Nephron progenitor cell (in vitro differentiated cells): ENCODE measurements around the gene ARPC2.

ENCODE experiments used
- DNase-seq: peaks from one replicate; pipeline ENCODE4 v3.0.0; 2021
- H3K27ac Mint-ChIP-seq: 2 replicates; pipeline ENCODE4 v1.8.0; 2021; ENCODE audit warnings: mild to moderate bottlenecking, moderate library complexity, mixed read lengths
- H3K27me3 Mint-ChIP-seq: 2 replicates; pipeline ENCODE4 v1.8.0; 2021; ENCODE audit warnings: mild to moderate bottlenecking, low read depth, mixed read lengths; ENCODE audit not compliant: poor library complexity
- H3K36me3 Mint-ChIP-seq: 2 replicates; pipeline ENCODE4 v1.8.0; 2021; ENCODE audit warnings: low read depth, mixed read lengths
- H3K4me1 Mint-ChIP-seq: 2 replicates; pipeline ENCODE4 v1.8.0; 2021; ENCODE audit warnings: mixed read lengths
- H3K4me3 Mint-ChIP-seq: 2 replicates; pipeline ENCODE4 v1.8.0; 2021; ENCODE audit warnings: mild to moderate bottlenecking, moderate library complexity, mixed read lengths
- H3K9me3 Mint-ChIP-seq: 2 replicates; pipeline ENCODE4 v1.8.0; 2021; ENCODE audit warnings: mild to moderate bottlenecking, moderate library complexity, mixed read lengths
- TF ChIP-seq, protein P1 (sequence below): fragments of 200-600 bp; sonication (generic); IDR thresholded peaks from 2 replicates; pipeline ENCODE4 v1.5.0; 2021; ENCODE audit warnings: antibody characterized with exemption

Gene ARPC2

GRCh38 chr2:218290316-218291261 lies 73.6 kb downstream of the ARPC2 start:
- DNase-seq: no peak
- Mint-ChIP-seq H3K36me3 (no peaks in the 10 kb centered on the region), H3K4me3 (peak overlapping the region; percentile 57), H3K27me3 (peaks cover 15% of the 10 kb centered on the region), H3K27ac (peak overlapping the region; percentile 53), H3K4me1 (peaks cover 79% of the 10 kb centered on the region), H3K9me3 (no peaks in the 10 kb centered on the region)
- TF ChIP-seq, protein P1, sequence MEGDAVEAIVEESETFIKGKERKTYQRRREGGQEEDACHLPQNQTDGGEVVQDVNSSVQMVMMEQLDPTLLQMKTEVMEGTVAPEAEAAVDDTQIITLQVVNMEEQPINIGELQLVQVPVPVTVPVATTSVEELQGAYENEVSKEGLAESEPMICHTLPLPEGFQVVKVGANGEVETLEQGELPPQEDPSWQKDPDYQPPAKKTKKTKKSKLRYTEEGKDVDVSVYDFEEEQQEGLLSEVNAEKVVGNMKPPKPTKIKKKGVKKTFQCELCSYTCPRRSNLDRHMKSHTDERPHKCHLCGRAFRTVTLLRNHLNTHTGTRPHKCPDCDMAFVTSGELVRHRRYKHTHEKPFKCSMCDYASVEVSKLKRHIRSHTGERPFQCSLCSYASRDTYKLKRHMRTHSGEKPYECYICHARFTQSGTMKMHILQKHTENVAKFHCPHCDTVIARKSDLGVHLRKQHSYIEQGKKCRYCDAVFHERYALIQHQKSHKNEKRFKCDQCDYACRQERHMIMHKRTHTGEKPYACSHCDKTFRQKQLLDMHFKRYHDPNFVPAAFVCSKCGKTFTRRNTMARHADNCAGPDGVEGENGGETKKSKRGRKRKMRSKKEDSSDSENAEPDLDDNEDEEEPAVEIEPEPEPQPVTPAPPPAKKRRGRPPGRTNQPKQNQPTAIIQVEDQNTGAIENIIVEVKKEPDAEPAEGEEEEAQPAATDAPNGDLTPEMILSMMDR: no peak

DNA sequence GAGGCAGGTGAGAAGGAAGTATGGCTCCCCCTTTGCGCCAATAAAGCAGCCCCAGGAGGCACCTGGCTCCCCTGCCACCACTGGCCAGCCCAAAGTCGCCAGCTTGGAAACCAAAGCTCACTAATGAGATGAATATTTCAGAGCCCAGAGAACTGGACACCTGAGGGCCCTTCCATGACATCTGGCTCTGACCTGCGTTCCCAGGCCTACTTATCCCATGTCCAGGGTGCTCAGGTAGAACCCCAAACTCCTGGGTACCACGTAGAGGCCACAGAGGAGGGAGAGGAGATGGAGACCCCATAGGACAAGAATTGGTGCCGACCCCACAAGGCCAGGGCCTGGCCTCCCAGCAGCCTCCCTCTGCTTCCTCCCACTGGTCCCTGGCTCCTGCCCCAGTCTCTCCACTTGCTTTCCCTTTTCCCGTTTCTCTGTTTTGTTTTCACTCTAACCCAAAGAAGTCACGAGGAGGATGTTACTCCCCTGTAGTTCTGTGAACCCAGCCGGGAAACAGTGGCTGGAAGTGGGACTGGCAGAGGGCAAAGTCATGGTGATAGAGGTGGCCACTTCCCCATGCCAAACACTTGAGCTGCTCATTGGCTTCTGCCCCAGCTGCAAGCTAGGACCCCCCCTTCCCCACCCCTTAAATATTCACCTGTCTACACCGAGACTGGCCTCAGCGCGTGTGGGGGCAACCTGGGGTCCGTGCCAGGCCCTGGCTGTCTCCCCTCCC lies 74.5 kb downstream of the ARPC2 start:
- no peaks in the 10 kb centered on the region for H3K9me3 Mint-ChIP-seq
- no peak for DNase-seq
- H3K27ac Mint-ChIP-seq: no peak overlapping the region
- H3K4me3 Mint-ChIP-seq: peak overlapping the region; percentile 54
- TF ChIP-seq, protein P1: no peak
- H3K4me1 Mint-ChIP-seq: peaks cover 78% of the 10 kb centered on the region
- H3K36me3 Mint-ChIP-seq: no peaks in the 10 kb centered on the region
- H3K27me3 Mint-ChIP-seq: peaks cover 15% of the 10 kb centered on the region

GRCh38 chr2:218292048-218293014 lies 75.3 kb downstream of the ARPC2 start, which contains the start of gene TMBIM1:
TMBIM1 (minus strand) TSS chr2:218292503; CDS start chr2:218282141, 10,362 bp downstream.
- H3K36me3 Mint-ChIP-seq: no peaks in the 10 kb centered on the region
- TF ChIP-seq, protein P1: peak; percentile 54
- DNase-seq: peak; percentile 77
- H3K4me1 Mint-ChIP-seq: peaks cover 78% of the 10 kb centered on the region
- H3K27ac Mint-ChIP-seq: no peak within 1 kb of the TSS
- no peaks in the 10 kb centered on the region for H3K9me3 Mint-ChIP-seq
- H3K4me3 Mint-ChIP-seq: peak within 1 kb of the TSS; percentile 61
- peaks cover 15% of the 10 kb centered on the region for H3K27me3 Mint-ChIP-seq

GRCh38 chr2:218293715-218294429 lies 76.9 kb downstream of the ARPC2 start:
- TF ChIP-seq, protein P1: no peak

More at GRCh38 chr2:218293715-218294429, 76.9 kb downstream of the ARPC2 start:
- Mint-ChIP-seq H3K36me3 (no peaks in the 10 kb centered on the region), H3K9me3 (no peaks in the 10 kb centered on the region), H3K4me1 (peaks cover 81% of the 10 kb centered on the region), H3K4me3 (no peak overlapping the region), H3K27ac (no peak overlapping the region), H3K27me3 (peaks cover 15% of the 10 kb centered on the region)
- DNase-seq: no peak
